GDM1 (cell line): Measurements from ENCODE around the gene LCP1.
"Not testable (repeated sequence)": the region's sequence is repeated elsewhere in the genome, so short reads cannot be mapped to it uniquely, and the experiment has no call there.

Experiments used
- DNase-seq: peaks from one replicate; lab custom pipeline; 2025; lab: John Stamatoyannopoulos, UW

The LCP1 gene

GRCh38 chr13:46182491-46182877, 507 bp upstream of the LCP1 start:
- no peak for DNase-seq

GRCh38 chr13:46181377-46181839, 569 bp downstream of the LCP1 start:
- no peak for DNase-seq

GRCh38 chr13:46179969-46180763, 1.8 kb downstream of the LCP1 start:
- no peak for DNase-seq

- DNase-seq: peak; percentile 88
Observed at GRCh38 chr13:46179491-46179908, 2.5 kb downstream of the LCP1 start.

- DNase-seq: no peak
Observed at GRCh38 chr13:46178821-46179220, 3.2 kb downstream of the LCP1 start.

GRCh38 chr13:46178143-46178542, 3.8 kb downstream of the LCP1 start:
- DNase-seq: no peak

GRCh38 chr13:46176756-46177155, 5.2 kb downstream of the LCP1 start:
- DNase-seq: peak; percentile 92

GRCh38 chr13:46173656-46174055, 8.3 kb downstream of the LCP1 start:
- no peak for DNase-seq

- peak; percentile 51 for DNase-seq
Observed at GRCh38 chr13:46172531-46172991, 9.4 kb downstream of the LCP1 start.

- no peak for DNase-seq
Observed at GRCh38 chr13:46171739-46172138, 10.2 kb downstream of the LCP1 start.

GRCh38 chr13:46171217-46171616, 10.8 kb downstream of the LCP1 start:
- DNase-seq: no peak

- DNase-seq: no peak
Observed at GRCh38 chr13:46170687-46171086, 11.3 kb downstream of the LCP1 start.

GRCh38 chr13:46170268-46170667, 11.7 kb downstream of the LCP1 start:
- no peak for DNase-seq

GRCh38 chr13:46169758-46170157, 12.2 kb downstream of the LCP1 start:
- DNase-seq: no peak

GRCh38 chr13:46168783-46169182, 13.2 kb downstream of the LCP1 start:
- DNase-seq: no peak

- DNase-seq: no peak
Observed at GRCh38 chr13:46168341-46168740, 13.6 kb downstream of the LCP1 start.

- DNase-seq: no peak
Observed at GRCh38 chr13:46166947-46167610, 14.9 kb downstream of the LCP1 start.

GRCh38 chr13:46166224-46166584, 15.8 kb downstream of the LCP1 start:
- DNase-seq: no peak

GRCh38 chr13:46165485-46166223, 16.3 kb downstream of the LCP1 start:
- no peak for DNase-seq

GRCh38 chr13:46164661-46165060, 17.3 kb downstream of the LCP1 start:
- no peak for DNase-seq

- DNase-seq: not testable (repeated sequence)
Observed at GRCh38 chr13:46162741-46163140, 19.2 kb downstream of the LCP1 start.

GRCh38 chr13:46160471-46161066, 21.4 kb downstream of the LCP1 start:
- DNase-seq: peak; percentile 76
